ENCODE data around the gene C10orf105.

C10orf105 gene, protein sequence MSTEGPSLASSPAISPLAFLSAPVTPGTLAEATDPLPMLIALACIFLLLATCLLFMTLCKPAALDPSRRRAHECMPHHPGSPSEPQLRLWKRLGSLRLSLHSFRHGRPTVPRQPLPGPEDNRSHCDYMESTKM

DNA sequence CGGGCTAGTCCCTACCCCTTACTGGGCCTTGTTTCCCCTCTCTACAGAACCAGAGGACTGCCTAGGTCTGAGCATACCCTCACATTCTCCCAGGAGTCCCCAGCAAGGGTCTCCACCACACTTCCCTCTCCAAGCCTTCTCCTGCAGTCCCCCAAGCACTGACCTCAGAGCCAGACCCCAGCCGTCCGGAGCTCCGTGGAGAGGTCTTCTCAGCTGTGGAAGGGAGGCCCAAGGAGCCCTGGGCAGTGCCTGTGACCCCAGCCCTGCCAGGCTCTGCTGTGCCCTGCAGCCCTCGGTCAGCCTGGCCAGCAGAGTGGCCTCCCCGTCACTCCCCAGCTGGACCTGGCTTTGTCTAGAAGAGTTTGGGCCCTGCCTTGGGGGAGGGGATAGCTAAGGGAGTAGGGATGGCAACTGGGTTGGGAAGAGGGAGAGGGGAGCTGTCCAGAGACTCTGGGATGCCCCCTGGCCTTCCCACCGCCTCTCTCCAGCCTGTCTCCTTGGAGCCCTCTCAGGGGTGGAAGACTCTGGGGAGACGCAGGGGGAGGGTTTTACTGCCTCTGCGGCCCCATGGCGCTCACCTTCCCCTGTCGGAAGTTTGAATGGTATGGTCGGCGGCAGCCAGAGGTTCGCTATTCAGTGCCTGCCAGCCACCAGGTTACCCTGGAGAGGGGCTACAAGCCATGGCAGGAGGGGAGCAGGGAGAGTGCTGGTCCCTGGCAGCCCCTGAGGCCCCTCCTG, at the start of gene C10orf105:
Gene C10orf105 (minus strand): TSS at position 315 of the 738 bp plus-strand sequence. CDS start 3,441 bp downstream, outside the sequence.
- no peak for DNase-seq (ENCODE audit: low spot score)

DNA sequence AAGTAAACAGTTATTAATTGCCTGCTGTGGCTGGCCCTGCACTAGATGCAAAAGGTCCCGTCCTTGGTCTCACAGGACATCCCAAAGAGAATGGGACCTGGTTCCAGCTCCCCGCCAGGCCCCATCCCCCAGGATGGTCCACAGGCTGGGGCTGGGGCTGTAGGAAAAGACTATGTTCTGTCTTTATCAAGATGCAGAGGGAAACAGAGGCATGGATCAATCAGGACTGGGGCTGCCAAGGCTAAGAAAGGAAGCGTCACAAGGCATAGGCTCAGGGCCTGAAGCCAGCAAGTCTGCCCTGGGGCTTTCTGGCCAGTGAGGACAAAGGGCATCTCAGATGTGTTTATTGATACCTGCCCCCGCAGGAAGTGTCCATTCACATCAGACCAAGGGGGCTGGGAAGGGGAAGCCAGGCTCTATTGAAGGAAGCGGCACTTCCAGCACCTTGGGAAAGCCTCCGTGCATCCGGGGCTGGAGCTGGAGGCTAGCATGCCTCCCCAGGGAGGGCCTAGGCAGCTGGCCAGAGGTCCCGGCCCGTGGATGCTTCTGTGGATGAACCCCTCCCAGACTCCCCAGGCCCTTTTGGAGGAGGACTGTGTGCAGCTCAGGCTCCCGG, 48.0 kb upstream of the C10orf105 start:
- DNase-seq (ENCODE audit: low spot score): no peak

DNA sequence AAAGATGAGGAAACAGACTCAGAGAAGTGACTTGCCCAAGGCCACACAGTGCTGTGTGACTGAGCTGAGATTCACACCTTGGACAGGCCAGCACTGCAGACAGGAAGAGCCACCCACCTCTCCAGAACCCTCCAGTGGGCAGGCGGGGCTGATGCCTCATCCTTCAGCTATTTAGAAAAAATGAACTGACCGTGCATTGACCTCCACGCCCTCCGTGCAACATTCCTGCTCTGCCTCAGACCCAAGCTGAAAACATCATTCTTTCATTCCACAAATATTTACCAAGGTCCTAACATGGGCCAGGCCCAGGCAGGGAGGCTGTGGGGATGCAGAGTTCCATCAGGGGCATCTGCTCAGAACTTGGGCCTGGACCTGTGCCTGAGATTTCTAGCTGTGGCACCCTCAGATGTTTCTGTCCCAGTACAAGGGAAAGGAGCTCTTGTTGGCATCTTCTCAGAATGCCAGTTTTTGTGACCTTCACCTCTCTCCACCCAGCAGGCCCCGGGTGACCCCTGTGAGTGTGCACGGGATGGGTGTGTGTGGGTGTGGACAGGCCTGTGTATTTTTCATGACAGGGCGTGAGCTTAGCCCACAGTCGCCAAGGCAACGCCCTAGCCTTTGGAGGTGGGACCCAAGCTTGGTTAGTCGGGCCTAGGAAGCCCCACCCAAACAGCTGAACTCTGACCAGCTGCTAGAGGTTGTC, 47.3 kb upstream of the C10orf105 start:
- DNase-seq (ENCODE audit: low spot score): peak; percentile 58

DNA sequence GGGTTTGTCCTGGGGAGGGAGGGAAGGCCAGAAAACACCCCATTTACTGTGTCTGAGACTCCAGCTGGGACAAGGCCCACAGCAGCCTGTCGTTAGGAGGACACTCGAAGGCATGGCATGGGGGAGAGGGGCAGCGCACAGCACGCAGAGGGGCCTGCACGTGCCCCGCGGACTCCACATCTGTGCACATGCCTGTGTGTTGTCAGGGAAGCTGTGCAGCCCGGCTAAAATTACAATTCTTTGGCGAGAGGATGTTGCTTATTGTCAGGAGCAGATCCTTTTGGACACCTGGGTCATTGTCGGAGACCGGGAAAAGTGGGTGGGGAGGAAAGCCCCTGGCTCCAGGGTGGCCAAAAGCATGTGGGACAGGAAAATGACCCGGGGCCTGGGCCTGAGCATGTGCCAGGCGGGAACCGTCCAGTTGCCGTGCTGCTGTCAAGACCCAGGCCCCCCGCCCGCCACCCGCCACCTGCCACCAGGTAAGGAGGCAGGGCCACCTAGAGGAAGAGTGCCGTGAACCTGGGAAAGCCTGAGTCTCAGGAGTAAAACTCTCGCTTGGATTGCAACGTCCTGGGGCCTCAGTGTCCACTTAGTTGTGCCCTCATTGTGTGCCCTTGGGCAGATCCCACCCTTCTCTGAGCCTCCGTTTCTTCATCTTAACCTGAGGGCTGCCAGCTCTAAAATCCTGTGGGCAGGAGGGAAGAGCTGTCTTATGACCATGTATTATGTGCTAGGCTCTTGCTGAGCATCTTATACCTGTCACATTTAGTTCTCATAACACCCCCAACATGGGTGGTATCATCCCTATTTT, 46.5 kb upstream of the C10orf105 start:
- no peak for DNase-seq (ENCODE audit: low spot score)

DNA sequence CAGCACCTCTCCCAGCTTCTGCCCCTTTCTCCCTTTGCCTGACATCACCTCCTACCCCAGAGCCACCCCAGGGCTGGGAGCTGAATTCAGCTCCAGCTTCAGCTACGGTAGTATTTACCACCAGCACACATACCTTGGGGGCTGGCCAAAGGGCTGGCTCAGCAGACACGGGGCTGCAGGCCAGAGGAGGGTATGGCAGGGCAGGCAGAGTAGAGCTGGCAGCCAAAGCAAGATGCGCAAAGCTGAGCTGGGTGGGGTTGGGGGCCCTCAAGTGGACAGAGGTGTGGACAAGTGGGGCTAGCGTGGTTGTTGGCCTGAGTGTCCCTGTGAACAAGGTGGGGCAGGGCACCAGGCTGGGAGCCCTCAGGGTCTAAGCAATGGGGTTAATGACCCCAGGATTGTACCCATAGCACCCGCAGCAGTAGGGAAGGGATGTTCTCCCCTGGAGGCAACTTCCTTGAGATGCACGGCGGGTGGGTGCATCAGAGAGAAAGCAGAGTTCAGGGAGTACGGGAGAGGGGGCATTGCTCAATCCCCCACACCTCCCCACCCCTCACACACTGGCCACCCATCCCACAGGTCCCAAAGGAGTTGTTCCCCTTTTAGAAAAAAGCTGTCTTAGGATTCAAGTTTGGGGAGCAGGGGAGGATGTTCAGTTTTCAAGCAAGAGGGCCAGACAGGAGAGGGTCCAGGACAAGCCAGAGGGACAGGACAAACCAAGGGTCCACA, 45.8 kb upstream of the C10orf105 start:
- no peak for DNase-seq (ENCODE audit: low spot score)

DNA sequence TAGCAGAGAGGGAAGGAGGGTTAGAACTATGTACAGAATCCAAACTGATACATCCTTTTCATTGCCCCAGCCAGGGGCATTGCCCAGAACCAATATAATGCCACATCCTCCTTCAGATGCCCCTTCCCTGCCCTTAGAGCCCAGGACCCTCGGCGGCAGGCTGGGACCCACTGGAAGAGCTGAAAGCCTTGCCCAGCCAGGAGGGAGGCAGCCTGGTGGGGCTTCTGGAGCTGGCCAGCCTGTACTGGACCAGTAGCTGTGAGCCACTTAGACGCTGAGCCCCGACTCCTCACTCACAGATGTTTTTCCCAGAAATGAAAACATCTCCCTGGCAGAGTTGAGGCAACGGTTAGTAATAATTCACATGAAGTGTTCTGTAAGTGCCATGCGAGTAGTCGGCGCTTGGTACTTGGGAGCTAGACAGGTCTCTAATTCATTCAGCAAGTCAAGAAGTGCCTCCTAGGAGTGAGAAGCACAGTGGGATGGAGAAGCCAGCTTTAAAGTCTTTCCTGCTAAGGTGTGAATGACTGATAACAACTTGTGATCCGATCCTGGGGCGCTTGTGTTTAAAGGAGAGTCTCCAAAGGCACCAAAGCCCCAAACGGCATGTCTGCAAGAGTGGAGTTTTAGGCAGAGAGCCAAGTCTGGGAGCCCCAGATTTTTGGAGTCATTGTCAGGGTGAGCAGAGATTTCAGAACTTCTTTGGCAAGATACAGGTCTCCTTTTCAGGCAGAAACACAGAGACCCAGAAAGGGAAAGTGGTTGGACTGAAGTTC, 44.0 kb upstream of the C10orf105 start:
- no peak for DNase-seq (ENCODE audit: low spot score)

DNA sequence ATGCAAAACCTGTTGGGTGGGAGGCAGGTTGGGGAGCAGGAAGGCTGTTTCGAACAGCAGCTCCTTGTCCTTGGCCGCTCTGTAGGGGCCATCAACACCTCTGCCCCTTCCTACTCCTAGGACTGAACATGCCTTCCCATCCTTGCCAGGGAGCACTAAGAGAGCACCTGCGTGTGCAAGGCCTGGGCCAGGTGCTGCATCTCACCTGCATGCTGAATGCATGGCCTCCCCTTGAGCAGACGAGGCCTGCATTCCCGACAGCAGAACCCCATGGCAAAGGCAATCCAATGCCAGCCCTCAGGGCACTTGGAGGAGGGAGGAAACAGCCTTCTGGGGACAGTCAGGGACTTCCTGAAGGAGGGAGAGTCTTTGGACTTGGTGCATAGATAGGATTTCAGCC, 42.7 kb upstream of the C10orf105 start:
- DNase-seq (ENCODE audit: low spot score): no peak

DNA sequence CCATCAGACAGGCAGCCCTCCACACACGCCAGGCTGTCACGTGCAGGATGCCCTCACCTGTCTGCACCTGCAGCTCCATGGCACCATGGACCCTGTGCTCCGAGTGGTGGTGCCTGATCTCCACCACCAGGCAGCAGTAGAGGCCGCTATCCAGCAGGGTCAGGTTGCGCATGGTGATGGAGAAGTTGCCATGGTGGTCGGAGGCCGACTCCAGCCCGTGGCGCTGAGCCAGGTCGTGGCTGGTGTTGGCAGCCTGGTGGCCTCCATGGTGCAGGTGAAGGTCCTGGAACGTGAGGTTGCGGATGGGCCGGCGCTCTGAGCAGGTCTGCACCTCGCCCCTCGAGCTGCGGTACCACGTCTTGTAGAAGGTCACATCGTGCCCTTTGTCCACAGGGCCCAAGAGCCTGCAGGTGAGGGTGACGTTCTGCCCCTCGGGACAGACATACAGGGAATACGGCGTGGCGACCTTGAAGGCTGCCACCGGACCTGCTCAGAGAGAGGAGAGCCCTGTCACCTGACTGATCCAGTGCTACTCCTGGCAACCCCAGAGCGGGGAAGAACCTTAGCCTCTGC, 42.0 kb upstream of the C10orf105 start:
- no peak for DNase-seq (ENCODE audit: low spot score)

DNA sequence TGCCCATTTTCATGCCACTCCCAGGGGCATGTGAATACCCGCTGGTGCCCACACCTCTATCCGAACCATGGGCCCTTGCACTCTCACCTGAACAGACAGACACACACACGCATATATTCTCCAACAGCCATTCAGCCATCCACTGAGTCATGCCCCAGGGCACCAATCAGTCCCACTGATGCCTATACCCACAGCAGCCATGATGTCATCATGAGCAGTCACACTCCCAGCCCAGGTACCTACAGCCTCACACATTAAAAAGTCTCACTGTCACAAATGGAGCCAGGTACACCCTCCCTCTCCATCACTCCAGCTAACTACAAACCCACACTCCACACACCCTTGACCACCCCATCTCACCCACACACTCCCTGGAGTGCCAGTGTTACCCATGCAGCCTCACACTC, 41.5 kb upstream of the C10orf105 start:
- no peak for DNase-seq (ENCODE audit: low spot score)

DNA sequence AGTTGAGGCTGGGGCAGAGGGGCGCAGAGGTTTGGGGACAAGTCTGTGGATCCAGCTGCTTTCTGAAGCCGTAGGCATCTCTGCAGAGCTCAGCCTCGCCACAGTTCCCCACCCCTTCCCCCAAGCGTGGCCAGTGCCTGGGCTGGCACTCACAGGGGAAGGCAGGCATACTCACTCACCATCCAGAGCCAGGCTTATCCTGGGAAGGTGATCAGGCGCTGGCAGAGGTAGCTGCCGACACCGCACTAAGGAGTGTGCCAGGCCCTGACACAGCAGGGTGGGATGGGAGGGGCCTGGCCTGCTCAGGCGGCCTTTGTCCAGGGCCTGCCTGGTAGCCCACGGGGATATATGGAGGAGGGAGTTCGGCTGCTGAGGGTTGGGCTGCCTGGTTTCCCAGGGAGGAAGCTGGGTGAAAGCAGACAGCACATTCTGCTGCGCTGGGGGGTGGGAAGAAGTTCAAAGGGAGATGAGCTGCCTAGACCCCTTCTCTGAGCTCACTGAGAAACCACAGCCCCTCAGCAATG, 37.9 kb upstream of the C10orf105 start:
- no peak for DNase-seq (ENCODE audit: low spot score)

DNA sequence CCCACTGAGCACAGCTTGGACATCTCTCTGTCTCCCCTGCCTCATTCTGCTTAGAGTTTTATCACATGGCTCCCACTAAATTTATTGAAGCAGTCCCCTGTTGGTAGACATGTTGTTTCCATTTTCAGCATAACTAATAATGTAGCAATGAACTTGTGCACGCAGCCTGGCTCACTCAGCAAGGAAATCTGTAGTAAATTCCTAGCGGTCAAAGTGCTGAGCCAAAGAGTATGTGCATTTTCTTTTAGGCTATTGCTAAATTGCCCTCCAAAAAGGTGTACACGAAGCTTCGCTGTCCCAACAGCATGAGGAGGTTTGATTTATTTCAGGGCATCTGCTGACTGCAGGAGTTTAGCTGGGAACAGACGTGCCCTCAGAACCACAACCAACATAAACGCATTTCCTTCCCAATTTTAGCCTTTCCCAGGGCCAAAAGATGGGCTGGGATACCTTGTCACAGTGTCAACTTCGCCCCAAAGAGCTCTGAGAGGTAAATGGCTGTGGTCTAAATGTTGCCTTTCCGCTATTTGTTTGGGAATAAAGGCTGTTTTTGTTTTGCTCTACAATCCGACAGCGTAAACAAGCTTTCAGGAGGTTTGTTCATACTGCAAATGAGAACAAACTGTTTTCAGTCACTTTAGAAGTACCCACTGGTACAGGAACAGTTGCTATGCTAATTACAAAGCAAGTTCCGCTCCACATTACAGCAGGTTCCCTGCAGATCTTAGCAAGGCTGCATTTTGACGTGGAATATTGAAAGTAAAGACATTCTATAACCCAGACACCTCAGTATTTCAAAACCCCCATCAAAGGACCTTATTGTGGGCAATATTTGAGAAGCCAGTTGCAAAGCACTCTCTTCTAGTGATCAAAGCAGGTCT, 37.0 kb upstream of the C10orf105 start:
- DNase-seq (ENCODE audit: low spot score): no peak

DNA sequence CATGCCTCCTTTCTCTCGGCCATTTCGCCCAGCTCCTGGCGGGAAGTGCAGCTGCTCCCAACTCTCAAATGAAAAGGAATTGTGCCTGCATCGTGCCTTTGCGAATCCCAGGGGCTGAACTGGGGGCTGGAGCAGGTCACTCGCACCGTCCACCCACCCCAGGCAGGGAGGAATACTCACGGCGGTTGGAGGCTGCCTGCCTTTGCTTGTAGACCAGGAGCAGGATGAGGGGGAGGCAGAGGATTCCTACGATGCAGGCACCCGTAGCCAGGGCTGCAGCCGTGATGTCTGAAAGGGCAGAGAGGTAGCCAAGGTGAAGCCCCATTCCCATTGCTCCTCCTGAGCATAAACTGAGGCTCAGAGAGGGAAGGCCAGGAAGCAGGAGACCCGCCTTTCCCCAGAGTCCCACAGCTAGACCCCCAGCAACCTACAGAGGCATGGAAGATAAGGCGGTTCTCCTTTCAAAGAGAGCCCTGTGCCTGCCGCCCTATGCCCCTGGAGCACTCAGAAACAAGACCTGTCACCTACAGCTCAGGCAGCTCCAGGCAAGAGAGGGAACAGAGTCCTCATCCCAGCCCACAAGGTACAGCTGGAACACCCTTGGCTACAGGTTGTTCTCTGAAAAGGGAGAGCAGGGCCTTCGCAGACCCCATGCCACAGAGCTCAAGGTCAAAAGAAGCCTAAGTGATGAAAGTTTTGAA, 35.8 kb upstream of the C10orf105 start:
- no peak for DNase-seq (ENCODE audit: low spot score)

DNA sequence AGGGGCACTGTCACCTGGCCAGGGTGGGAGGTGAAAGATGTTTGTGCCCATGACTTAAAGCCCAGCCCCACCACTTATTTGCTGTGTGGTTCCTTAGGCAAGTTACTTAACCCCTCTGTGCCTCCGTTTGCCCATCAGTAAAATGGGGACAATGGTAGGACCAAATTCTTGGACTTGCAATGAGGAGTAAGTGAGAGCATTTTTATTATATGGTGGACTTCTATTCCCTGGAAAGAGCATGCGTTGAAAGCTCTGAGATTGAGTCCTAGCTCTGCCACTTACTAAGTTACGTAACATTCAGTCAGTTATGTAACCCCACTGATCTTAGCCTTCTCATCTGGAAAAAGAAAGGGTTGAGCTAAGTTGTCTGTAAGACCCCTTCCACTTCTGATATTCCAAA, 35.0 kb upstream of the C10orf105 start:
- DNase-seq (ENCODE audit: low spot score): no peak

DNA sequence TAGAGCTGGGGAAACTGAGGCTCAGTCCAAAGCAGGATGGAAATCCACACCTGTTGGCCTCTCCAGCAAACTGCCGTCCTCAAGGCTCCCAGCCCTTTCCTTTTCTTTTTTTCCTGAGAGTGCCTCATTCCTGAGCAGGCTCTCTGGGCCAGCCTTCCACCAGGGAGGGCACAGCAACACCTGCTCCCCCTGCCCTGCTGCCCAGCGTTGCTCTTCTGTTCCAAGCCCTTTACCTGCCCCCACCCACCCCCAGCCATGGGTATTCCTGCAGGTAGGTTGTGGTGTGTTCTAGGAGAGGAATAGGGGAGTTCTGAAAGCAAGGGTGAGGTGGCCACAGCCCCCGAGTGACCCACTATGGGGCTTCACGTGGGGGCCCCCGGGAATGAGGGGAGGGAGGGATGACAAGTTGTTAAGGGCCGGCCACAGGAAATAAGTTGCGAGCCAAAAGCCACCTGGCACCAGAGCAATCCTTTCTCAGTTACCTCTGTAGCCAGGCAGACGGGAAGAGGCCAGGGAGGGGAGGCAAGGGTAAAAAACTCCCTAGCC, 34.5 kb upstream of the C10orf105 start:
- DNase-seq (ENCODE audit: low spot score): no peak

DNA sequence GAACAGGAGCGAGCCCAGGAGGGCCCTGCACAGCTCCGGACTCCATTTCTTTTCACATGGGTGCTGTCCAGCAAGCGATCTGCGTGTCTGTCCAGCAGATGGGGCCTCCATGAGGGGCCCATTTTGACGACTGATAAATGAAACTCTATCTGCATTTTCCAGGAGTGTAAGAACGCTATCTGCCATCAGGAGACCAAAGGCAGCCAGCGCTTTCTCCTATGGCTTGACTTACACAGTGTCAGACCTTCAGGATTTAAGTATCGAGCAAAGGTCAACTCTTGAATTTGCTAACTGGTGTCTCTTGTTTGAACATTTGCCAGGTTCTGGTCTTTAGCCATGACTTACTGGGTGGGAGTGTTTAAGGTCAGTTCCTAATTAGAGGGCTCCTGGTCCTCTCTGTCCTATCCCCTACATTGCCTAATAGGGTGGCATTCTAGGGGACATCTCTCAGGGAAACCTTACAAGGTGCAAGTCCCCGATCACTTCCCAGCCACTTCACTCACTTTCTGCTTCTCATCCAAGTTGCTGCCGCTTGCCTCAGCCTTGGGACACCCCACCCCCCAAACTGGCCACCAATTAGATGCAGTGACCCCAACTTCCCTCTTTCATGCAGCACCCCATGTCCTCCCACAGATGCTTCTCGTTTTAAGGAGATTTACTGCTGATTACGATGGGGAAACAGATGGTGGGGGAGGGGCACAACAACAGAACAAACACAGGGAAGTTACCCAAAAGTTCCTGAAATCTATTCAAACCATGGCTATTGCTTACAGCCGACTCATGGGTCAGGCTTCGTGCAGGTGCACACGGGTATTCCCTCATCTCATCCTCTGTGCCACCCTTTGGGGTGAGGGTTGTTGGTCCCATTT, 33.7 kb upstream of the C10orf105 start:
- DNase-seq (ENCODE audit: low spot score): peak; percentile 44

DNA sequence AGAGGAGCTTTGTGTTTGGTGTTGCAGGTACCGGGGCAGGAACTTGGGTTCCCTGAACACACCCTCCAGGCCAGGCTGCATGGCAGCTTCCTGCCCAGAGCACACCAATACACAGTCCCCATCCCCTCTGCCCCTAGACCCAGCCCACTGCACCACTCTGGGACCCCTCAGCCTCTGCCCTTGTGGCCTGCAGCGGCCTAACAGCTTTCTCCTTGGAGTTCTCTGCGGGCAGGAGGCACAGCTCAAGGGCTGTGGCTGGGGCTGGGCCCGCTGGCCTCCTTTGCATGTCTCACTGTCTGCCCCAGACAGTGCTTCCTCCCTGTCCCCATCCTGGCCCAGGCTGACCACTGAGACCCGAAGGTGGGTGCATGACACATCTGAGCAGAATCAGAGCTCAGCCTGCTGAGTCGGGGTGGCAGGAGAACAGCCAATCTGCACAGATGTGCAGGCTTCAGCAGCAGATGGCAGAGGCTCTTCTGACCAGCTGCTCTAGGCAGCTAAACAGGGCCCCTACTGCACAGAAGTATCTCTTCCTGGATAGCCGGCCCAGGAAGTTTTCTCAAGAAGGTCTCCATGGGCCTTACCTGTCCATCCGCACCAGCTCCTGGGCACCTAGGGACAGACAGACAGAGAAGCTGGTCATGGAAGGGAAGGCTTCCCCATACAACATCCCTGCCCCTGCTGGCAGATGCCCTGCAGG, 33.0 kb upstream of the C10orf105 start:
- DNase-seq (ENCODE audit: low spot score): no peak

All from HuH-7.5 (cell line).